Skeletal muscle tissue (tissue), 4 donors: ENCODE results near the gene HNRNPF. TPM values are rescaled to one million over a fixed set of nuclear protein-coding genes. Genes with fewer than 3 reads are reported as not detected.
"Not testable (repeated sequence)": the region's sequence is repeated elsewhere in the genome, so short reads cannot be mapped to it uniquely, and the experiment has no call there.

ENCODE experiments used
- H3K27ac ChIP-seq: one replicate; pipeline ENCODE4 v1.7.0; 2013; ENCODE audit warnings: mild to moderate bottlenecking, low read depth, low read length, inconsistent platforms
- H3K27me3 ChIP-seq, 3 donors: one replicate each; pipeline ENCODE4 v1.7.0; 2013; ENCODE audit warnings: low read length in 3 of 3; ENCODE audit not compliant: control insufficient read depth in 3 of 3, insufficient read depth in 3 of 3
- H3K36me3 ChIP-seq, 3 donors: one replicate each; pipeline ENCODE4 v1.7.0; 2013; ENCODE audit warnings: low read length in 3 of 3; ENCODE audit not compliant: control insufficient read depth in 3 of 3, insufficient read depth in 3 of 3
- H3K4me1 ChIP-seq, 3 donors: one replicate each; pipeline ENCODE4 v1.7.0; 2013; ENCODE audit warnings: low read length in 3 of 3, mild to moderate bottlenecking in 3 of 3; ENCODE audit not compliant: control insufficient read depth in 3 of 3, insufficient read depth in 3 of 3
- H3K4me3 ChIP-seq, 3 donors: one replicate each; pipeline ENCODE4 v1.7.0; 2013; ENCODE audit warnings: low read length in 3 of 3
- H3K9ac ChIP-seq, 3 donors: one replicate each; pipeline ENCODE4 v1.7.0; 2013; ENCODE audit warnings: low read length in 3 of 3, mild to moderate bottlenecking in 3 of 3, moderate library complexity in 2 of 3, low read depth in 1 of 3
- H3K9me3 ChIP-seq, 3 donors: one replicate each; pipeline ENCODE4 v1.7.0; 2013; ENCODE audit warnings: low read length in 3 of 3; ENCODE audit not compliant: control insufficient read depth in 3 of 3
- total RNA-seq: library from RNA; depleted of rRNA; stranded (reverse); fragments of >200 nt; gene quantifications from one replicate; pipeline ENCODE4 v1.2.3, GENCODE V29; 2014
- donor health status: Osteomylitis.

The HNRNPF gene
- total RNA-seq, 1 donor from 2014 or later, result 87.2 TPM

GRCh38 chr10:43342279-43343125 is 66.5 kb downstream of the HNRNPF start:
- Histone ChIP-seq H3K9ac (no peak overlapping the region), H3K4me3 (no peak overlapping the region), H3K36me3 (no peaks in the 10 kb centered on the region), H3K4me1 (peaks cover 0 to 3% (median 0%) of the 10 kb centered on the region in 3 donors), H3K27ac (no peak overlapping the region), H3K9me3 (no peaks in the 10 kb centered on the region), H3K27me3 (peaks cover 3 to 19% (median 16%) of the 10 kb centered on the region in 3 donors)

- H3K4me1 ChIP-seq, result peaks cover 0 to 3% (median 0%) of the 10 kb centered on the region in 3 donors
- H3K9me3 ChIP-seq, result no peaks in the 10 kb centered on the region
- H3K27me3 ChIP-seq, result peaks cover 3 to 25% (median 19%) of the 10 kb centered on the region in 3 donors
- no peak overlapping the region for H3K9ac ChIP-seq
- no peaks in the 10 kb centered on the region for H3K36me3 ChIP-seq
- H3K27ac ChIP-seq, result no peak overlapping the region
- H3K4me3 ChIP-seq, result no peak overlapping the region
These were observed 67.5 kb downstream of the HNRNPF start for GRCh38 chr10:43341450-43341849.

- H3K4me1 ChIP-seq, result peaks cover 0 to 3% (median 0%) of the 10 kb centered on the region in 3 donors
These were observed 68.4 kb downstream of the HNRNPF start for GRCh38 chr10:43340619-43341018.

DNA sequence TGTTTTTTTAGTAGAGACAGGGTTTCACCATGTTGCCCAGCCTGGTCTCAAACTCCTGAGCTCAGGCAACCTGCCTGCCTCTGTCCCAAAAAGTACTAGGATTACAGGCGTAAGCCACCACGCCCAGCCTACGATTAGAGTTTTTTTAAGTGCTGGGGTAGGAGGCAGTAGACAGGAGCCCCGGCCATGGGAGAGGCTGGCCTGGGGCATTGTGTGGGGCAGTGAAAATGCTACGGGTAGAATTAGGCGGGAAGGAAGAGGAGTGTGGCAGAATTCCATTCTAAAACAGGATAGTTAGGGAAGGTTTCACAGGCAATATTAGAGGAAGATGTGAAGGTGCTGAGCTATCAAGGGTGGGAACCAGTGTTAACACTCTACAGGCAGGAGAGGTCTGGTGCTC is 68.9 kb downstream of the HNRNPF start:
- no peak overlapping the region for H3K27ac ChIP-seq
- no peaks in the 10 kb centered on the region for H3K36me3 ChIP-seq
- no peak overlapping the region for H3K9ac ChIP-seq
- H3K9me3 ChIP-seq, result no peaks in the 10 kb centered on the region
- H3K4me1 ChIP-seq, result peaks cover 0 to 3% (median 0%) of the 10 kb centered on the region in 3 donors
- H3K4me3 ChIP-seq, result no peak overlapping the region
- H3K27me3 ChIP-seq, result peaks cover 3 to 25% (median 19%) of the 10 kb centered on the region in 3 donors

More at GRCh38 chr10:43340619-43341018, 68.4 kb downstream of the HNRNPF start:
- peaks cover 3 to 25% (median 19%) of the 10 kb centered on the region in 3 donors for H3K27me3 ChIP-seq
- H3K9ac ChIP-seq, result no peak overlapping the region
- H3K36me3 ChIP-seq, result no peaks in the 10 kb centered on the region
- H3K4me3 ChIP-seq, result no peak overlapping the region
- no peaks in the 10 kb centered on the region for H3K9me3 ChIP-seq
- H3K27ac ChIP-seq, result no peak overlapping the region

DNA sequence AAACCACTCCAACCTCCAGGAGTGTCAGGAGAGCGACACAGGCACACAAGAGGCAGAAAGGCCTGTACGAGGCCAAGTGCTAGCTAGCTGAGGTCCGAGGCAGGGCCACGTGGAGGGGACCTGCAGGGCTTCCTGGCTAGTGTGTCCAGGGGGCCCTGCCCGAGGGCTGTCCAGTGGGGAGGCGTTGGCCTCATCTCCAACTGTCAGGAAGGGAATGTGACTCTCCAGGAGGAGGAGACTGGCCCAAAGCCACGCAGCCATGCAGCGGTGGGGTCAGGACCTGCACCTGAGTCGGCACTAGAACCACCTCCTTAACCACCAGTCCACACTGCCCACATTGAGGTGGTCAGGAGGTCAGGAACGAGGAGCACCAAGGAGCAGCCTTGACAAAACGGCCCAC is 69.8 kb downstream of the HNRNPF start:
- peaks cover 3 to 25% (median 19%) of the 10 kb centered on the region in 3 donors for H3K27me3 ChIP-seq

DNA sequence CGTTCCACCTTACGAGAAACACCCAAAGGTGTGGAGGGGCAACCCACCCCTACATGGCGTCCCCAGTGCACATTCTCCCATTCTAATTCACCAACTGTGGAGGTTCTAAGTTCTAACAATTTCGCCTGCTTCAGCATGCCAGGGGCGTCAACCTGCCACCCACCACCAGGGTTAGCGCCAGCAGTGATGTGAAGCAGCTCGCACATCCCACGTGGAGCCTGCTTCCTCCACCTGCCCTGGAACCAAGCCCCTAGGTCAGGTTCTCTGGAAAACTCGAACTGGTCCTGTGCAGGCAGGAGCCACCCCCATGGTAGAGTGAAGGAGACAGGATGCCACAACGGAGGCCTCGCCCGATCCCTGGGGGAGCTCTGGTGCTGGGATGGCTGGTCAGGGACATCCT is 70.9 kb downstream of the HNRNPF start:
- Histone ChIP-seq H3K4me1 (peaks cover 0 to 3% (median 0%) of the 10 kb centered on the region in 3 donors), H3K4me3 (no peak overlapping the region), H3K9ac (no peak overlapping the region), H3K27me3 (peaks cover 3 to 25% (median 19%) of the 10 kb centered on the region in 3 donors), H3K36me3 (no peaks in the 10 kb centered on the region), H3K9me3 (no peaks in the 10 kb centered on the region), H3K27ac (no peak overlapping the region)

More for the DNA sequence above, 69.8 kb downstream of the HNRNPF start:
- no peak overlapping the region for H3K27ac ChIP-seq
- H3K36me3 ChIP-seq, result no peaks in the 10 kb centered on the region
- H3K4me3 ChIP-seq, result no peak overlapping the region
- no peaks in the 10 kb centered on the region for H3K9me3 ChIP-seq
- no peak overlapping the region for H3K9ac ChIP-seq
- peaks cover 0 to 3% (median 0%) of the 10 kb centered on the region in 3 donors for H3K4me1 ChIP-seq

- H3K36me3 ChIP-seq, H3K4me1 ChIP-seq, H3K9me3 ChIP-seq, H3K9ac ChIP-seq, H3K27ac ChIP-seq, H3K4me3 ChIP-seq: not testable (repeated sequence)
- H3K27me3 ChIP-seq, result peaks cover 3 to 25% (median 19%) of the 10 kb centered on the region in 3 donors
These were observed 71.5 kb downstream of the HNRNPF start for GRCh38 chr10:43337536-43337935.

GRCh38 chr10:43336641-43337318 is 72.2 kb downstream of the HNRNPF start:
- Histone ChIP-seq H3K4me1 (peaks cover 0 to 3% (median 0%) of the 10 kb centered on the region in 3 donors), H3K27me3 (peaks cover 3 to 25% (median 19%) of the 10 kb centered on the region in 3 donors), H3K36me3 (no peaks in the 10 kb centered on the region), H3K27ac (no peak overlapping the region), H3K9ac (no peak overlapping the region), H3K9me3 (no peaks in the 10 kb centered on the region), H3K4me3 (no peak overlapping the region)

DNA sequence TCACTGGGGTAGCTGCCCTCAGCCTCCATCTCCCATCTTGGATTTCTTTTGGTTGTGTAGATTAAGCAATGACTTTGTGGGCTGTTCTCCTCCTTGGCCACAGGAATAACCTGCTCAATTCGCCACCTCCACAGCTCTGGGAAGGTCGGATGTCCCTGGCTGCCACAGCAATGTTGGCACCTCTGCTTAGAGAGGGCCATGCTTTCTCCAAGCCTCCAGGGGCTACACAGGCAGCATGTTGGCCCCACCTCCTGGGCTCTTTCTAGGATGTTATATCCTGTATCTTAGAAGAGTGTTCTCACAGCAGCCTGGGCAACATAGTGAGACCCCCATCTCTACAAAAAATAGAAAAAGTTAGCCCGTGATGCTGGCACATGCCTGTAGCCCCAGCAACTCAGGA is 72.9 kb downstream of the HNRNPF start:
- Histone ChIP-seq H3K36me3 (no peaks in the 10 kb centered on the region), H3K9me3 (no peaks in the 10 kb centered on the region), H3K27me3 (peaks cover 3 to 25% (median 19%) of the 10 kb centered on the region in 3 donors), H3K27ac (no peak overlapping the region), H3K4me1 (peaks cover 0 to 3% (median 0%) of the 10 kb centered on the region in 3 donors), H3K4me3 (no peak overlapping the region), H3K9ac (no peak overlapping the region)
